GF-D8 (cell line): Measurements from ENCODE around the gene KLF7.
A peak's percentile ranks its signal among the peaks of the same experiment; 100 is the strongest.

Experiments used
- DNase-seq: peaks from one replicate; lab custom pipeline; 2025; lab: John Stamatoyannopoulos, UW

The KLF7 gene

DNA sequence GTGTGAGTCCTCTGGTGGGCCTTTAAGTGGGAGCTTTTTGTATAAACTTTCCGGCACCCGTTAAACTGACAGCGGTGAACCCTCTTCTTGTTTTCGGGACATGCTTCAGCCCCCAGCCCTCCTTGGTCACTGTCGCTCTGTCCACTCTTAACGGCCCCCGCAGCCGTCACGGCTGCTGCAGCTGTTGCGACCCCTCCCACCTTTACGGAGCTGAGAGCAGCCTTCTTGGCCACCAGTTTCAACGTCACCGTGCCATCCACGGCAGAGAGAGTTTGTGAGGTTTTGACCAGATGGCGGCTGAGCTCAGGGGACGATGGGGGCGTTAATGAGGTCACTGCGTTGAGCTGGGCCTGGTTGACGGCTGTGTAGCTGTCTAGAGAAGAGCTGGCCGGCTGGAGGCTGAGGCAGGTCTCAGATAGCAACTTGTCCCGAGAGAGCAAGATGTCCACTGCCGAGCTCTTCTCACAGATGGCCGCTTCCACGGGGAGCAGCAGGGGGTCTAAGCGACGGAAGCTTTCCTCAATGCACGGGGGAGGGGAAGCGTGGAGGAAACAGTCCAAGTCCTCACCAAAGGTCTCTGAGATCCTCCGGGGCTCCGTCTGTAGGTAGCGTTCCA, 41.9 kb downstream of the KLF7 start:
- DNase-seq: no peak

- no peak for DNase-seq
Observed at GRCh38 chr2:207123335-207123744, 42.4 kb downstream of the KLF7 start.

GRCh38 chr2:207122651-207123334, 43.0 kb downstream of the KLF7 start:
- no peak for DNase-seq

DNA sequence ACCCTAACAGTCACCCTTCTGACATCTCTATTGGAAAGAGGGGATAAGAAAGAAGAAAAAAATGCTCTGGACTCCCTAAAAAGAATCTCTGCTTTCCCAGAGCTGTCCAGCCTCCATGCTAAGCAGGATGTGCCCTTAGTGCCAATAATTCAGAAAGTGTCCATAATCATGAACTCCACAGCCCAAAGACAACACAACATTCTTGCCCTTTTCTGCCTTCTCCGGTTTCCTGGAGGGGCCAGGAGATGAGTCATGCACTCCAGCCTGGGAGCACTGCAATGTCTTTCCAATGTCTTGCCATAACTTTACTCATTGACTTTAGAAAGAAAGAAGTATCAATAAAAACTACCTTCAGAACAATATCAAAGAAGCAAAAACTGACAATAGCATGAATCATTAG, 44.0 kb downstream of the KLF7 start:
- DNase-seq: no peak

DNA sequence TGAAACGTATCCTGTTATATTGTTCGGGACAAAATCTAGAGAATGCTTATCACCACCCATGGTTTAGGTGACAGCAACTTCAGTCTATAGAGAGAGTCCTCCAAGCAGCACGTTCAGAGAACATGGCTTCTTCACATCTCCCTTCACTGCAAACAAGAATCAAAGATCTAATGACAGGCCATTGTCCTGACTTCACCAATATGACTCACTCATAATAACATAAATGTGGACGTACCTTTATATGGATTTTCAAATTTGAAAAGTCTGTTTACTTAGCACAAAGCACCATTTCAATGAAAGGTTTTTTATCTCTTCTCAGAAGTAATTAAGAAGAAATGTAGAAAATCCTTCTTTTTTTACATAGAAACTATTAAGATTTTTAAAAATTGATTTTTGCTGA, 46.7 kb downstream of the KLF7 start:
- DNase-seq: no peak

- DNase-seq: no peak
Observed at GRCh38 chr2:207117668-207118067, 48.1 kb downstream of the KLF7 start.

DNA sequence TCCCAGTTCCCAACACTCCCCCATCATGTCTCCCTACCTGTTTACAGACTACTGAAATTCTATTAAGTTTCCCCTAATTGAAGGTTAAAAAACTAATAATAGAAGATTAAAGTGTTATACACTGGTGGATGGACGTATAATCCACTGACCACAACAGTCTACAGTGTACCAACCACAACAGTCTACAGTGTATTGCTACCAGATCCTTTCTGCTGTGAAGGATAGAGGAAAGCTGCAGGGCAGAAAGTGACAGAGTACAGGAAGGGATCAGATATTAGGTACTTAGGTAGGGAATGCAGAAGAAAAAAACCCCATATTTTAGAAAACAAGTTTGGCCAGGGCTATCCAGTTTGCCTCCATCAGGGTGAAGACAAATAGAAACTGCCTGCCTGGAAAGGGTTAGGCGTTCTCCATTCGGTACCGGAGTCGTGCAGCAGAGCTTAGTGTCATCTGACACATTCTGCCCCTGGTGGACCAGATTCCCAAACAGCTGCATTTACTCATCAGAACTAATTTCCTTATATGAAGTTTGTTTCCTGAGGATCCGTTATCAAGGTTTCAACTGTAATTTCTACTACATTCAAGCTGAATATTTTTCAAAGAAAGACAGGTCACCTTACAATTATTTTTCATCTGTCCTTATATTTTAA, 49.9 kb downstream of the KLF7 start:
- DNase-seq: no peak

- no peak for DNase-seq
Observed at GRCh38 chr2:207113414-207113813, 52.3 kb downstream of the KLF7 start.

- no peak for DNase-seq
Observed at GRCh38 chr2:207112785-207113184, 53.0 kb downstream of the KLF7 start.

DNA sequence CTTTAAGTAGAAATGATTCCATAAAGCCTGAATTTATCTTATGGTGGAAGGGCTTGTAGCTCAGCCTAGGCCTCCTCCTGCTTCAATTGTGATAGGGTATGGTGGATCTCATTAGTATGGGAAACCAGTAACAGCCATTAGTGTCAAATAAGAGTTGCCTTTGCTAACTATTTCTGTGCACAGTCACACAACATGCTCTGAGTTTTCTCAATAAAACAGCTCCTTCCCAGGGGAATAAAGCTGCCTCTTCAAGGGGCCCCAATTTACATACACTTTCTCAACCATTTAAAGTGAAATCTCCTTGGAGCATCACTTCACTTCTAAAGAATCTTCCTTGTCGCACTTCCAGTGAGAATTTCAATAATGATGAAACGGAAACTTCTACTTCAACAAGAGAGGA, 53.4 kb downstream of the KLF7 start:
- DNase-seq: no peak

- no peak for DNase-seq
Observed at GRCh38 chr2:207111757-207112156, 54.0 kb downstream of the KLF7 start.

- DNase-seq: no peak
Observed at GRCh38 chr2:207110715-207111114, 55.0 kb downstream of the KLF7 start.

GRCh38 chr2:207110310-207110709, 55.4 kb downstream of the KLF7 start:
- DNase-seq: no peak

DNA sequence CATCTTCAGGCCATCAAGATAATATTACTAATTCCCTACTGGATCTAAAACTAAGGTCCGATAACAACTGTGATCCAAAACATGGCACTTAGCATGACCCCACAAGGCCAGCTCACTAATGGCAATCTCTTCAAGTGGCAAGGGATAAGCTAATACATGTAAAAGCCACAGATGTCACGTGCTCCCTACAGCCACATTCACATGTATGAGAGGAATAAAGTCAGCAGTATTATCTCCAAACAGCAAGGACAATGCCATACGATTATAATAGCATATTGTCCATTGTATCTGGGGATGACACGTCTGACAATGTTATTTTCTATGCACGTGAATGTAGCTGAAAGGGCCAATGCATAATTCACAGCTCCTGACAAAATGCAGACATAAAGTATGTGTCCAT, 56.0 kb downstream of the KLF7 start:
- DNase-seq: no peak

DNA sequence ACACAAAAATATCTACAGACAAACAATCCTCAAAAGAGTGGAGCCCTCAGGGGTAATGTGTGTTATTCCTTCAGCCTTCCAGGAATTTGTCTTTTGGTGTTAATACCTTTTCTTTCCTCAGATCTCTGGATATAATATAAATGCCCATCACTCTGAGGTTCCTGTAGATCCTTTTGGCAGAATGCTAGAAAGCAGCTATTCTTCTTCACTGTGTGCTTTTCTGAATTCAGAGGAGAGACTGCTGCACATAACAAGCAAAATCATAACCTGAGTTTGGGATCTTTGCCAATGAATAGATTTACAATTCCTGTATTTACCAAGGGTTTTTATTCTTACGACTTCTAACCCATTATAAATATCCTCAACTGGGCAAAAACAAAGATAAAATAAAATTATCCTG, 57.3 kb downstream of the KLF7 start:
- no peak for DNase-seq

DNA sequence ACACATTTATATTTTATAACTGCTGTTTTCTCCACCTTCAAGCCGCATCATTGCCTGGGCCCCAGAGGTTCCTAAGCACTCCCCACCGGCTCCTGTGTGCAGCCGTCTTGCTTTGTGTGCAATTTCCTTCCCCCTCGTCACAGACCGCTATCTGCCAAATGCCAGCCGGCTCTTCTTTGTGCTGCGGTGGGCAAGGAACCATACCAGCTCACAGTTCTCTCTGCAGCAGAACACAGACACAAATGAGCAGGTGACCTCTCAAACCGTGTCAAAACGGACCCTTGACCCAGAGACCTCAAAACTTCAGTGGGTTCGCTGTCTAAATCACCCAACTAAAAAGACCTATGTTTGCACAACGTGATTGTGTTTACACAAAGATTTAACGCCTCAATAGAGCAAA, 58.2 kb downstream of the KLF7 start:
- peak; percentile 68 for DNase-seq

- DNase-seq: no peak
Observed at GRCh38 chr2:207107131-207107530, 58.6 kb downstream of the KLF7 start.

- DNase-seq: no peak
Observed at GRCh38 chr2:207103132-207103531, 62.6 kb downstream of the KLF7 start.

DNA sequence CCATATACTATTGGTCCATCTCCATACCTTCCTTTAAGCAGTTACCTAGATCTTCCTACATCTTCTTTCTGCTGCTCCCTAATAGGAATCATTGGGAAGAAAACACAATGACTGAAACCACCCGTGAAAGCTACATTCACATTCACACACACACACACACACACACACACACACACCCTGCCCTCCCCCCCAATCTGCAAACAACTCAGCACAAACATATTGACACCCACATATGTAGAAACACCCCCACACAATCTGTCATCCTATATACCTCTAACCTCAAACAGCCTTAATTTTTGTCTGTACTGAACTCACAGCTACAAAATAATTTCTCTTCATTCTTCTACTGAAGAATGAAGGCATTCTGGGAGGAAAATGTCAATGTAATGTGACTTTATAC, 63.8 kb downstream of the KLF7 start:
- no peak for DNase-seq

- no peak for DNase-seq
Observed at GRCh38 chr2:207097278-207097677, 68.5 kb downstream of the KLF7 start.

DNA sequence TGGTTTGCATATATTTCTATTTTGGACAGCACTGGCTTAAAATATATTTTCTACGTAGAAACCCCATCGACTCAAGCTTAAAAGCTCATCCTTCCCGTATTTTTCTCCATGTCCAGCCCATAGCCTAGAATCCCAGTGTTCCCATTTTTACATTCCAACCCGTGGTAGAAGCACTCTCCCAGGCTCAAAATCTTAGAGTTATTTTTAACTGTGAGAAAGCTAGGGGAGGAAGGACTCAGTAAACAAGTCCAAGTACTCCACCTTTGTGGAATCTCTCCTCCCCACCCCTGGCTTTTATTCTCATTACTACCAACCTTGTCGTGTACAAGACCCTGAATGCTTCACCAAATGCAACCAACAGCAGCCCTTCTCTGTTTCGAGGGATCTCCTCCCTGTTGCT, 69.8 kb downstream of the KLF7 start:
- no peak for DNase-seq

DNA sequence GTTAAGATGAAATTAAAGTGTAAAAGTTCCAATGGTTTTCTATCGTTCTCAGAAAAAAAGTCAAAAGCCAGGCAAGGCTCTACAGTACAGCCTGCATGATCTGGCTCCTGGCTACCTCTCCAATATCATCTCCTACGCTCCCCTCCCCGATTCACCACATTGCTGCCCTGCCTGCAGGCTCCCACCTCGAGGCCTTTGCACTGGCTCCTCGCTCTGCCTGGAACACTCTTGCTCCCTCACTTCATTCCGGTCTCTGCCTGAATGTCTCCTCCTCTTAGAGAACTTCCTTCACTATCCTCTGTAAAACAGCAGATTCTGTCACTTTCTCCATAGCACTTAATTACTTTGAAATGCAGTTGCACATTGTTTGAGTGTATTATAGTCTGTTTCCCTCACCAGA, 72.5 kb downstream of the KLF7 start:
- DNase-seq: no peak

GRCh38 chr2:207092818-207093217, 72.9 kb downstream of the KLF7 start:
- no peak for DNase-seq

DNA sequence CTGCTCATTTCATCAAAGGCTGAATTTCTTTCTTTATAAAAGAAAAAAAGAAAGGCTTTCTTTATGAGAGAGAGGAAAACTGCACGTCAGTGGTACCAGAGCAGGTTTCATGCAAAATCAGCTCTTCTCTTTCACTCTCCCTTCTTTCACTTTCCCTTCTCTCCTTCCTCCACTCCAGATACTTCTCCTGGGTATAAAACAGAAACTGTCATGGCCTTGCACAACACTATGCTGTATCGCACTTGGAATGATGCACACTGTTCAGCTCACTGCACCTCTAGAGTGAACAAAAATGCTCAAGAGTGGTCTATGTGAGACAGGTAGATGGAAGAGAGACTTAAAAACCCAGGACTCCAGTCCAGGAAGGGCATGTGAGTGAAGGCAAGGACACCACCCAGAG, 73.8 kb downstream of the KLF7 start:
- DNase-seq: no peak
